GM23248 (cell line): ENCODE results near the gene WBP1L. TPM values are rescaled to one million over a fixed set of nuclear protein-coding genes. Genes with fewer than 3 reads are reported as not detected.
"Not testable (repeated sequence)": the region's sequence is repeated elsewhere in the genome, so short reads cannot be mapped to it uniquely, and the experiment has no call there.

Source experiments
- DNase-seq: peaks from one replicate; pipeline ENCODE4 v3.0.0-alpha.2; 2015
- H2AFZ ChIP-seq: fragments of 200-600 bp; sonication (generic); 2 replicates; pipeline ENCODE4 v1.6.1; 2016; ENCODE audit warnings: antibody characterized with exemption
- H3F3A ChIP-seq: fragments of 200-600 bp; sonication (generic); 2 replicates; pipeline ENCODE4 v1.6.1; 2016; ENCODE audit warnings: mild to moderate bottlenecking, antibody characterized with exemption, mixed run types; ENCODE audit not compliant: insufficient read depth
- H3K27ac ChIP-seq: fragments of 200-600 bp; sonication (generic); 2 replicates; pipeline ENCODE4 v1.5.1; 2016; ENCODE audit warnings: mild to moderate bottlenecking
- H3K27me3 ChIP-seq: fragments of 200-600 bp; sonication (generic); replicated peaks from 2 replicates; pipeline ENCODE4 v1.6.1; 2016; ENCODE audit warnings: mild to moderate bottlenecking; ENCODE audit not compliant: insufficient read depth
- H3K36me3 ChIP-seq: fragments of 200-600 bp; sonication (generic); 2 replicates; pipeline ENCODE4 v1.6.1; 2016; ENCODE audit warnings: low read depth, mild to moderate bottlenecking
- H3K4me1 ChIP-seq: fragments of 200-600 bp; sonication (generic); 2 replicates; pipeline ENCODE4 v1.6.1; 2016; ENCODE audit warnings: mild to moderate bottlenecking; ENCODE audit not compliant: insufficient read depth
- H3K4me2 ChIP-seq: fragments of 200-600 bp; sonication (generic); one replicate; pipeline ENCODE4 v1.6.1; 2016; ENCODE audit warnings: mild to moderate bottlenecking; ENCODE audit not compliant: unreplicated experiment
- H3K4me3 ChIP-seq: fragments of 200-600 bp; sonication (generic); 2 replicates; pipeline ENCODE4 v1.5.1; 2016; ENCODE audit warnings: mild to moderate bottlenecking
- H3K79me2 ChIP-seq: fragments of 200-600 bp; sonication (generic); 2 replicates; pipeline ENCODE4 v1.6.1; 2016; ENCODE audit warnings: mild to moderate bottlenecking; ENCODE audit not compliant: insufficient read depth
- H3K9ac ChIP-seq: fragments of 200-600 bp; sonication (generic); 2 replicates; pipeline ENCODE4 v1.6.1; 2016; ENCODE audit warnings: mild to moderate bottlenecking
- H3K9me2 ChIP-seq: fragments of 200-600 bp; sonication (generic); 2 replicates; pipeline ENCODE4 v1.6.1; 2016; ENCODE audit warnings: mixed run types, mild to moderate bottlenecking, moderate library complexity; ENCODE audit not compliant: insufficient read depth
- H3K9me3 ChIP-seq: fragments of 200-600 bp; sonication (generic); one replicate; pipeline ENCODE4 v1.6.1; 2017; ENCODE audit warnings: low read depth
- H4K20me1 ChIP-seq: fragments of 200-600 bp; sonication (generic); 2 replicates; pipeline ENCODE4 v1.6.0; 2016; ENCODE audit not compliant: insufficient read depth
- EZH2 ChIP-seq: fragments of 200-600 bp; sonication (generic); IDR thresholded peaks from 2 replicates; pipeline ENCODE4 v1.6.1; 2018; ENCODE audit warnings: antibody characterized with exemption, mild to moderate bottlenecking; ENCODE audit not compliant: insufficient read depth, poor library complexity, severe bottlenecking
- EZH2phosphoT487 ChIP-seq: fragments of 200-600 bp; sonication (generic); IDR thresholded peaks from 2 replicates; pipeline ENCODE4 v1.6.1; 2018; ENCODE audit warnings: antibody characterized with exemption, moderate library complexity, mild to moderate bottlenecking, low read depth; ENCODE audit not compliant: insufficient read depth
- WGBS, 2 experiments: methylation state at CpG; one replicate each; pipeline ENCODE4 v1.1.6; 2015 to 2017; ENCODE audit warnings: low lambda C conversion rate in 2 of 2, low coverage in 1 of 2; ENCODE audit errors: missing lambda C conversion rate in 2 of 2; 5-methylcytosine and 5-hydroxymethylcytosine counted together
- in situ Hi-C: fragments of 300-500 bp; cut with MboI; formaldehyde crosslinking; loops from 2 replicates; pipeline ENCODE4 v1.15.0; 2020
- polyA plus RNA-seq: library from polyadenylated mRNA; unstranded; fragments of >200 nt; fragmentation: Nextera tagmentation; extraction: Ambion mirVana; gene quantifications from 2 replicates; pipeline ENCODE4 v1.2.1, GENCODE V29; 2016
- total RNA-seq: library from RNA; depleted of rRNA; stranded (reverse); fragments of >200 nt; shearing (Covaris generic); gene quantifications from 2 replicates; pipeline ENCODE4 v1.2.3, GENCODE V29; 2014

The WBP1L gene
- total and polyA plus RNA-seq, 2 experiments from 2014 or later = 21.1 to 57.4 TPM

GRCh38 chr10:102835007-102835482 lies 91.3 kb downstream of the WBP1L start:
- H3K9me2 ChIP-seq = no peaks in the 10 kb centered on the region
- no peak overlapping the region for H3K4me3 ChIP-seq
- no peaks in the 10 kb centered on the region for H3K36me3 ChIP-seq
- H4K20me1 ChIP-seq = no peaks in the 10 kb centered on the region
- H3K9ac ChIP-seq = no peak overlapping the region
- no peak overlapping the region for H2AFZ ChIP-seq
- in situ Hi-C loops = no loop called here
- H3K4me2 ChIP-seq = no peak overlapping the region
- no peaks in the 10 kb centered on the region for H3K4me1 ChIP-seq
- H3F3A ChIP-seq = no peaks in the 10 kb centered on the region
- H3K27me3 ChIP-seq = no peaks in the 10 kb centered on the region; the same call in 1 of the 2 replicates
- no peaks in the 10 kb centered on the region for H3K9me3 ChIP-seq
- WGBS, 2 experiments = 57 to 58% methylated on average over 10 to 11 of the region's 11 CpGs
- H3K79me2 ChIP-seq = no peaks in the 10 kb centered on the region
- peak; percentile 77 for DNase-seq
- TF ChIP-seq EZH2phosphoT487 = no peak
- no peak for TF ChIP-seq EZH2
- no peak overlapping the region for H3K27ac ChIP-seq

- H3K9me2 ChIP-seq = no peaks in the 10 kb centered on the region
- peaks cover 10% of the 10 kb centered on the region; the same call in 1 of the 2 replicates for H3K27me3 ChIP-seq
- H3K9me3 ChIP-seq = no peaks in the 10 kb centered on the region
- H3K4me1 ChIP-seq = no peaks in the 10 kb centered on the region
- WGBS, 2 experiments = 49 to 59% methylated on average over 5 of the region's 5 CpGs
- DNase-seq = no peak
- H3K27ac ChIP-seq = no peak within 1 kb of the TSS
- in situ Hi-C loops = no loop called here
- TF ChIP-seq EZH2 = no peak
- TF ChIP-seq EZH2phosphoT487 = no peak
- H3K4me2 ChIP-seq = no peak within 1 kb of the TSS
- no peaks in the 10 kb centered on the region for H4K20me1 ChIP-seq
- H2AFZ ChIP-seq = no peak within 1 kb of the TSS
- no peak within 1 kb of the TSS for H3K4me3 ChIP-seq
- H3K36me3 ChIP-seq = no peaks in the 10 kb centered on the region
- H3K79me2 ChIP-seq = no peaks in the 10 kb centered on the region
- no peaks in the 10 kb centered on the region for H3F3A ChIP-seq
- H3K9ac ChIP-seq = no peak within 1 kb of the TSS
Measured at GRCh38 chr10:102837230-102837721, 93.5 kb downstream of the WBP1L start, which contains the start of gene CYP17A1. Gene CYP17A1 (minus strand): TSS chr10:102837413. CDS start chr10:102837361, 52 bp downstream.

GRCh38 chr10:102838276-102838927 lies 94.7 kb downstream of the WBP1L start:
- H3K4me2 ChIP-seq, H3K9me2 ChIP-seq, in situ Hi-C loops, H3K9me3 ChIP-seq, H3K4me1 ChIP-seq, H2AFZ ChIP-seq, H3K79me2 ChIP-seq, H3K36me3 ChIP-seq, H3K9ac ChIP-seq, H4K20me1 ChIP-seq, H3K27ac ChIP-seq, DNase-seq, H3F3A ChIP-seq, H3K4me3 ChIP-seq: not testable (repeated sequence)
- peaks cover 13% of the 10 kb centered on the region; the same call in 1 of the 2 replicates for H3K27me3 ChIP-seq
- WGBS, 2 experiments = 78 to 85% methylated on average over 9 of the region's 9 CpGs

- no peak overlapping the region for H3K4me3 ChIP-seq
- no peak overlapping the region for H3K27ac ChIP-seq
- no peak overlapping the region for H3K4me2 ChIP-seq
- H3K36me3 ChIP-seq = no peaks in the 10 kb centered on the region
- TF ChIP-seq EZH2 (no peak), EZH2phosphoT487 (no peak)
- H2AFZ ChIP-seq = no peak overlapping the region
- H3K9me2 ChIP-seq = no peaks in the 10 kb centered on the region
- WGBS, 2 experiments = 47 to 54% methylated on average over 11 of the region's 11 CpGs
- no peak for DNase-seq
- H3F3A ChIP-seq = no peaks in the 10 kb centered on the region
- H3K9me3 ChIP-seq = no peaks in the 10 kb centered on the region
- in situ Hi-C loops = no loop called here
- no peaks in the 10 kb centered on the region for H3K79me2 ChIP-seq
- H3K27me3 ChIP-seq = peaks cover 13% of the 10 kb centered on the region; the same call in 1 of the 2 replicates
- no peaks in the 10 kb centered on the region for H3K4me1 ChIP-seq
- H3K9ac ChIP-seq = no peak overlapping the region
- H4K20me1 ChIP-seq = no peaks in the 10 kb centered on the region
Measured at GRCh38 chr10:102841827-102842345, 98.1 kb downstream of the WBP1L start.

GRCh38 chr10:102843139-102843538 lies 99.4 kb downstream of the WBP1L start:
- DNase-seq, H3K27ac ChIP-seq, H3F3A ChIP-seq, H2AFZ ChIP-seq, H3K9me3 ChIP-seq, H3K36me3 ChIP-seq, H3K79me2 ChIP-seq, in situ Hi-C loops, H3K4me2 ChIP-seq, H3K9me2 ChIP-seq, H4K20me1 ChIP-seq, H3K4me1 ChIP-seq, H3K9ac ChIP-seq, H3K4me3 ChIP-seq: not testable (repeated sequence)
- 34 to 43% methylated on average over 8 of the region's 8 CpGs for WGBS, 2 experiments
- H3K27me3 ChIP-seq = 0 out of 2 replicates have a peak, but pooled peaks cover 13% of the 10 kb centered on the region

GRCh38 chr10:102844190-102844776 lies 100.5 kb downstream of the WBP1L start:
- H3K9ac ChIP-seq, H3K4me1 ChIP-seq, H2AFZ ChIP-seq, H3F3A ChIP-seq, H3K4me3 ChIP-seq, H4K20me1 ChIP-seq, H3K36me3 ChIP-seq, H3K9me3 ChIP-seq, H3K27ac ChIP-seq, H3K4me2 ChIP-seq, H3K9me2 ChIP-seq, H3K79me2 ChIP-seq, DNase-seq, in situ Hi-C loops: not testable (repeated sequence)
- 0 out of 2 replicates have a peak, but pooled peaks cover 13% of the 10 kb centered on the region for H3K27me3 ChIP-seq
- WGBS, 2 experiments = 78 to 81% methylated on average over 6 of the region's 6 CpGs
